GM18907 (cell line): ENCODE results near the gene ATG4D.
"Not testable (repeated sequence)": the region's sequence is repeated elsewhere in the genome, so short reads cannot be mapped to it uniquely, and the experiment has no call there.

Experiments used
- ATAC-seq: cut with Tn5 transposase; IDR thresholded peaks from one replicate; pipeline ENCODE4 v1.9.1; 2021; ENCODE audit warnings: mild to moderate bottlenecking, moderate library complexity; ENCODE audit not compliant: unreplicated experiment

Gene ATG4D

GRCh38 chr19:10573793-10574192 is 30.1 kb downstream of the ATG4D start:
- not testable (repeated sequence) for ATAC-seq

- ATAC-seq: no peak
Observed at GRCh38 chr19:10574462-10574861, 30.8 kb downstream of the ATG4D start.

- ATAC-seq: no peak
Observed at GRCh38 chr19:10575011-10575716, 31.5 kb downstream of the ATG4D start.

GRCh38 chr19:10577951-10578350 is 34.2 kb downstream of the ATG4D start:
- ATAC-seq: no peak

- ATAC-seq: no peak
Observed at GRCh38 chr19:10580979-10581631, 37.4 kb downstream of the ATG4D start.

DNA sequence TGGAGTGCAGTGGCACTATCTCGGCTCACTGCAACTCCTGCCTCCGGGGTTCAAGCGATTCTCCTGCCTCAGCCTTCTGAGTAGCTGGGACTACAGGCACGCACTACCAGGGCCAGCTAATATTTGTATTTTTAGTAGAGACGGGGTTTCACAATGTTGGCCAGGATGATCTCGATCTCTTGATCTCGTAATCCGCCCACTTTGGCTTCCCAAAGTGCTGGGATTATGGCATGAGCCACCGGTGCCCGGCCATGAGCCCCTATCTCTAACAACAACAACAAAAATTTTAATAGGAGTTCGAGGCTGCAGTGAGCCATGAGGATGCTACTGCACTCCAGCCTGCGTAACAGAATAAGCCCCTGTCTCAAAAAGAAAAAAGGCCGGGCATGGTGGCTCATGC is 38.4 kb downstream of the ATG4D start:
- ATAC-seq: no peak

- ATAC-seq: no peak
Observed at GRCh38 chr19:10583036-10583776, 39.5 kb downstream of the ATG4D start.

DNA sequence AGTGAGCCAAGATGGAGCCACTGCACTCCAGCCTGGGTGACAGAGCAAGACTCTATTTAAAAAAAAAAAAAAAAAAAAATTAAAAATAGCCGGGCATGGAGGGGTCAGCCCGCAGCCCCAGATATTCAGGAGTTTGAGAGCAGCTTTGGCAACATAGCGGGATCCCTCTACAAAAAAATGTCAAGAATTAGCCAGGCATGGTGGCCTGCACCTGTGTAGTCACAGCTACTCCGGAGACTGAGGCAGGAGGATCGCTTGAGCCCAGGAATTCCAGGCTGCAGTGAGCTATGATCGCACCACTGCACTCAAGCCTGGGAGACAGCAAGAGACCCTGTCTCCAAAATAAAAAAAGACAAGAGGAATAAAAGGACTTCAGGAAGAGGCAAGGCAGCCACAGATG is 42.7 kb downstream of the ATG4D start:
- ATAC-seq: no peak

DNA sequence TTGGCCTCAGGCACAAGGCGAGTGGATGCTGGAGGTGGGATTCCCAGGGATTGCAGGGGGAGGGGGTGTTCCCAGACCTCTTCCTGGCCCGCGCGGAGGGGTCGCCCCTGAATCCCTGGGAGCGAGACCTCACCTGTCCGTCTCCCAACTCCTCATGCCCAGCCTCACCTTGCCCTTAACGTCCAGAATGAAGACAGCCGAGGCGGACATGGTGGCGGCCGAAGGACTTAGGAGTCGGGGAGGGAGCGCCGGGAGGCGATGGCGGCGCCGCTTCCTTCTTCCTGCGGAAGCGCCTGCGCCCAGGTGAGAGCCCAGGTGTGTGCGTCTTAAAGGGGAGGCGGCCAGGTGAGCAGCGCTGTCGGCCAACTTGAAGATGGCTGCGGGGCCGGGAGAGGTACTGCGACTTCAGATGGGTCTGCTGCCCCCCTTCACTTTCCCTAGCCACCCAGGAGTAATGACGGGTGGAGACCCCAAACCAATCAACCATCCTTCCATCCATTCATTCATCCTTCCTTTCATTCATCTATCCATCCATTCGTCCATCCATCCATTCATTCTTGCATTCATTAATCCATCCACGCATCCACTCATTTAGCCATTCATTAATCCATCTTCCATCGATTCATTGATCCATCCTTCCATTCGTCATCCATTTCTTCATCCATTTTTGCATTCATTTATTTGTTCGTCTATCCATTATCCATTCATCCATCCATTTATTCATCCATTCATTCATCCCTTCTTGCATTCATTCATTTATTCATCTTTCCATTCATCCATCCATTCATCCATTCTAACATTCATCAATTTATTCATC is 43.5 kb downstream of the ATG4D start, which contains the start of gene AP1M2:
TSS of gene AP1M2 (minus strand) at position 291 of the 817 bp plus-strand sequence. CDS start at position 210, 81 bp downstream.
- no peak for ATAC-seq

- ATAC-seq: no peak
Observed at GRCh38 chr19:10587839-10588150, 44.1 kb downstream of the ATG4D start.

GRCh38 chr19:10593148-10593547 is 49.4 kb downstream of the ATG4D start:
- ATAC-seq: no peak

- ATAC-seq: peak; percentile 54
Observed at GRCh38 chr19:10593820-10594637, 50.3 kb downstream of the ATG4D start.

- no peak for ATAC-seq
Observed at GRCh38 chr19:10600149-10600548, 56.4 kb downstream of the ATG4D start.

- no peak for ATAC-seq
Observed at GRCh38 chr19:10601999-10602329, 58.3 kb downstream of the ATG4D start.

GRCh38 chr19:10602330-10603083 is 58.8 kb downstream of the ATG4D start:
- peak; percentile 43 for ATAC-seq
